WTC11 (cell line): ENCODE data around the gene TRIB2. TPM values are rescaled to one million over a fixed set of nuclear protein-coding genes. Genes with fewer than 3 reads are reported as not detected.

Experiments
- ATAC-seq: fragments of 200-7000 bp; cut with Tn5 transposase; 2 replicates; pipeline ENCODE4 v1.10.0; 2021; ENCODE audit warnings: mild to moderate bottlenecking, moderate library complexity
- CTCF ChIA-PET: fragments of 300-600 bp; sonication (Branson Sonifier 250); formaldehyde crosslinking; loops from one replicate; lab custom pipeline; 2021; ENCODE audit warnings: antibody characterized with exemption; lab: Charles Lee
- POLR2A ChIA-PET: fragments of 350-600 bp; sonication (Branson Sonifier 250); formaldehyde crosslinking; loops from one replicate; lab custom pipeline; 2021; ENCODE audit warnings: antibody characterized with exemption; lab: Charles Lee
- DNase-seq: peaks from one replicate; pipeline ENCODE4 v3.0.0; 2021; ENCODE audit warnings: low spot score
- H3K27ac Mint-ChIP-seq: 2 replicates; pipeline ENCODE4 v1.8.0; 2021; ENCODE audit warnings: mixed read lengths
- H3K27me3 Mint-ChIP-seq: 2 replicates; pipeline ENCODE4 v1.8.0; 2021; ENCODE audit warnings: low read depth, mild to moderate bottlenecking, moderate library complexity, mixed read lengths
- H3K36me3 Mint-ChIP-seq: 2 replicates; pipeline ENCODE4 v1.8.0; 2021; ENCODE audit warnings: mixed read lengths
- H3K4me1 Mint-ChIP-seq: 2 replicates; pipeline ENCODE4 v1.8.0; 2022; ENCODE audit warnings: mixed read lengths
- H3K4me3 Mint-ChIP-seq: 2 replicates; pipeline ENCODE4 v1.8.0; 2021; ENCODE audit warnings: mild to moderate bottlenecking, moderate library complexity, mixed read lengths
- H3K9me3 Mint-ChIP-seq: 2 replicates; pipeline ENCODE4 v1.8.0; 2021; ENCODE audit warnings: mixed read lengths
- GABPB1 ChIP-seq: sonication (generic); formaldehyde crosslinking; IDR thresholded peaks from 2 replicates; pipeline ENCODE4 v1.8.1; 2023; ENCODE audit warnings: mild to moderate bottlenecking, missing genetic modification reagents
- HMGA2 ChIP-seq: fragments of 250-450 bp; sonication (Bioruptor Pico); IDR thresholded peaks from 2 replicates; pipeline ENCODE4 v1.4.0; 2021; ENCODE audit warnings: mild to moderate bottlenecking, moderate library complexity
- JAZF1 ChIP-seq: fragments of 250-450 bp; sonication (Bioruptor Pico); IDR thresholded peaks from 2 replicates; pipeline ENCODE4 v1.9.0; 2021; ENCODE audit warnings: moderate library complexity, mild to moderate bottlenecking, inconsistent platforms
- JUN ChIP-seq: sonication (generic); formaldehyde crosslinking; IDR thresholded peaks from 2 replicates; pipeline ENCODE4 v1.8.0; 2023; ENCODE audit warnings: mild to moderate bottlenecking, missing genetic modification reagents
- NR3C1 ChIP-seq: sonication (generic); formaldehyde crosslinking; conservative IDR thresholded peaks from 2 replicates; pipeline ENCODE4 v1.8.1; 2023; ENCODE audit warnings: low read depth, mild to moderate bottlenecking, missing genetic modification reagents
- OVOL2 ChIP-seq: fragments of 250-450 bp; sonication (Bioruptor Pico); IDR thresholded peaks from 2 replicates; pipeline ENCODE4 v1.9.0; 2021; ENCODE audit warnings: mild to moderate bottlenecking, borderline replicate concordance
- RORB ChIP-seq: fragments of 250-450 bp; sonication (Bioruptor Pico); IDR thresholded peaks from 2 replicates; pipeline ENCODE4 v1.9.0; 2021; ENCODE audit warnings: mild to moderate bottlenecking
- SMAD4 ChIP-seq: sonication (generic); formaldehyde crosslinking; IDR thresholded peaks from 2 replicates; pipeline ENCODE4 v1.8.0; 2022; ENCODE audit warnings: mild to moderate bottlenecking, missing genetic modification reagents
- SP1 ChIP-seq: sonication (generic); formaldehyde crosslinking; conservative IDR thresholded peaks from 2 replicates; pipeline ENCODE4 v1.8.1; 2022; ENCODE audit warnings: missing genetic modification reagents
- TP53 ChIP-seq: sonication (generic); formaldehyde crosslinking; IDR thresholded peaks from 2 replicates; pipeline ENCODE4 v1.8.1; 2023; ENCODE audit warnings: mild to moderate bottlenecking, missing genetic modification reagents
- ZNF121 ChIP-seq: sonication (generic); formaldehyde crosslinking; IDR thresholded peaks from 2 replicates; pipeline ENCODE4 v1.8.0; 2023; ENCODE audit warnings: missing genetic modification reagents
- total RNA-seq: library from RNA; stranded (reverse); gene quantifications from 3 replicates; pipeline ENCODE4 v1.2.3, GENCODE V29; 2021
- TF ChIP-seq, protein P1 (sequence below): sonication (generic); formaldehyde crosslinking; IDR thresholded peaks from 2 replicates; pipeline ENCODE4 v1.8.0; 2022; ENCODE audit warnings: mild to moderate bottlenecking, missing genetic modification reagents
- TF ChIP-seq, protein P2 (sequence below): sonication (generic); formaldehyde crosslinking; IDR thresholded peaks from 2 replicates; pipeline ENCODE4 v1.8.0; 2022; ENCODE audit warnings: mild to moderate bottlenecking, missing genetic modification reagents
- TF ChIP-seq, protein P3 (sequence below): sonication (generic); formaldehyde crosslinking; conservative IDR thresholded peaks from 2 replicates; pipeline ENCODE4 v1.8.1; 2023; ENCODE audit warnings: mild to moderate bottlenecking, low read depth, missing genetic modification reagents, moderate library complexity
- TF ChIP-seq, protein P4 (sequence below): fragments of 250-450 bp; sonication (Bioruptor Pico); IDR thresholded peaks from 2 replicates; pipeline ENCODE4 v1.9.0; 2021; ENCODE audit warnings: mild to moderate bottlenecking, borderline replicate concordance
- TF ChIP-seq, protein P5 (sequence below): sonication (generic); formaldehyde crosslinking; IDR thresholded peaks from 2 replicates; pipeline ENCODE4 v1.8.0; 2023; ENCODE audit warnings: missing genetic modification reagents, mild to moderate bottlenecking, borderline replicate concordance
- TF ChIP-seq, protein P6 (sequence below): sonication (generic); formaldehyde crosslinking; IDR thresholded peaks from 2 replicates; pipeline ENCODE4 v1.8.1; 2022; ENCODE audit warnings: mild to moderate bottlenecking, moderate library complexity, missing genetic modification reagents
- TF ChIP-seq, protein P7 (sequence below): fragments of 250-450 bp; sonication (Bioruptor Pico); IDR thresholded peaks from 2 replicates; pipeline ENCODE4 v2.1.2; 2022; ENCODE audit warnings: mild to moderate bottlenecking, moderate library complexity

The TRIB2 gene
- total RNA-seq, 1 experiment from 2014 or later: 89.3 TPM

DNA sequence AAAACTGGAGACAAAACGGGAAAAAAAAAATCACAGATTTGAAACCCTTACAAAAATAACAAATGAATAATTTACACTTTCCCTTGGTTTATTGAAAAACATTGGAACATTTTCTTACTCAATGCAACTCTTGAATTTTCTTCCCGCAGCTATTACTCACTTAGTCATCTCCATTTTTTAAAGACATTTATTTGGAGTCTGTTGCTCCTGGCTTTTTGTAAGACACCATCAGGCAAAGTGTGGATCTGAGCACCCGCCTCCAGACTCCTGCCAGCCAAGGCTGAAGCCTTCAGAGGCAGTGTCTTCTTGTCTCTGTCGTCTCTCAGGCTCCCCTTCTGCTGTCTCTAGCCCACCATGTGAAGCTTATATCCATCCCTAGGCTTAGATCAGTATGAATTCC, 46.2 kb downstream of the TRIB2 start:
- POLR2A ChIA-PET: no interaction called here
- Mint-ChIP-seq H3K4me1 (peaks cover 22% of the 10 kb centered on the region), H3K27me3 (peaks cover 25% of the 10 kb centered on the region), H3K9me3 (peaks cover 13% of the 10 kb centered on the region), H3K36me3 (peaks cover 3% of the 10 kb centered on the region; the same call in 1 of the 2 replicates), H3K4me3 (no peak overlapping the region), H3K27ac (no peak overlapping the region)
- CTCF ChIA-PET: no interaction called here
- TF ChIP-seq, protein P1, sequence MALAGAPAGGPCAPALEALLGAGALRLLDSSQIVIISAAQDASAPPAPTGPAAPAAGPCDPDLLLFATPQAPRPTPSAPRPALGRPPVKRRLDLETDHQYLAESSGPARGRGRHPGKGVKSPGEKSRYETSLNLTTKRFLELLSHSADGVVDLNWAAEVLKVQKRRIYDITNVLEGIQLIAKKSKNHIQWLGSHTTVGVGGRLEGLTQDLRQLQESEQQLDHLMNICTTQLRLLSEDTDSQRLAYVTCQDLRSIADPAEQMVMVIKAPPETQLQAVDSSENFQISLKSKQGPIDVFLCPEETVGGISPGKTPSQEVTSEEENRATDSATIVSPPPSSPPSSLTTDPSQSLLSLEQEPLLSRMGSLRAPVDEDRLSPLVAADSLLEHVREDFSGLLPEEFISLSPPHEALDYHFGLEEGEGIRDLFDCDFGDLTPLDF (CRISPR knock-in tag): no peak
- no peak for TF ChIP-seq NR3C1 (CRISPR knock-in tag)
- TF ChIP-seq, protein P2, sequence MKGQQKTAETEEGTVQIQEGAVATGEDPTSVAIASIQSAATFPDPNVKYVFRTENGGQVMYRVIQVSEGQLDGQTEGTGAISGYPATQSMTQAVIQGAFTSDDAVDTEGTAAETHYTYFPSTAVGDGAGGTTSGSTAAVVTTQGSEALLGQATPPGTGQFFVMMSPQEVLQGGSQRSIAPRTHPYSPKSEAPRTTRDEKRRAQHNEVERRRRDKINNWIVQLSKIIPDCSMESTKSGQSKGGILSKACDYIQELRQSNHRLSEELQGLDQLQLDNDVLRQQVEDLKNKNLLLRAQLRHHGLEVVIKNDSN (CRISPR knock-in tag): no peak
- TF ChIP-seq, protein P3, sequence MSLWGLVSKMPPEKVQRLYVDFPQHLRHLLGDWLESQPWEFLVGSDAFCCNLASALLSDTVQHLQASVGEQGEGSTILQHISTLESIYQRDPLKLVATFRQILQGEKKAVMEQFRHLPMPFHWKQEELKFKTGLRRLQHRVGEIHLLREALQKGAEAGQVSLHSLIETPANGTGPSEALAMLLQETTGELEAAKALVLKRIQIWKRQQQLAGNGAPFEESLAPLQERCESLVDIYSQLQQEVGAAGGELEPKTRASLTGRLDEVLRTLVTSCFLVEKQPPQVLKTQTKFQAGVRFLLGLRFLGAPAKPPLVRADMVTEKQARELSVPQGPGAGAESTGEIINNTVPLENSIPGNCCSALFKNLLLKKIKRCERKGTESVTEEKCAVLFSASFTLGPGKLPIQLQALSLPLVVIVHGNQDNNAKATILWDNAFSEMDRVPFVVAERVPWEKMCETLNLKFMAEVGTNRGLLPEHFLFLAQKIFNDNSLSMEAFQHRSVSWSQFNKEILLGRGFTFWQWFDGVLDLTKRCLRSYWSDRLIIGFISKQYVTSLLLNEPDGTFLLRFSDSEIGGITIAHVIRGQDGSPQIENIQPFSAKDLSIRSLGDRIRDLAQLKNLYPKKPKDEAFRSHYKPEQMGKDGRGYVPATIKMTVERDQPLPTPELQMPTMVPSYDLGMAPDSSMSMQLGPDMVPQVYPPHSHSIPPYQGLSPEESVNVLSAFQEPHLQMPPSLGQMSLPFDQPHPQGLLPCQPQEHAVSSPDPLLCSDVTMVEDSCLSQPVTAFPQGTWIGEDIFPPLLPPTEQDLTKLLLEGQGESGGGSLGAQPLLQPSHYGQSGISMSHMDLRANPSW (CRISPR knock-in tag): no peak
- TF ChIP-seq ZNF121: no peak
- TF ChIP-seq, protein P4, sequence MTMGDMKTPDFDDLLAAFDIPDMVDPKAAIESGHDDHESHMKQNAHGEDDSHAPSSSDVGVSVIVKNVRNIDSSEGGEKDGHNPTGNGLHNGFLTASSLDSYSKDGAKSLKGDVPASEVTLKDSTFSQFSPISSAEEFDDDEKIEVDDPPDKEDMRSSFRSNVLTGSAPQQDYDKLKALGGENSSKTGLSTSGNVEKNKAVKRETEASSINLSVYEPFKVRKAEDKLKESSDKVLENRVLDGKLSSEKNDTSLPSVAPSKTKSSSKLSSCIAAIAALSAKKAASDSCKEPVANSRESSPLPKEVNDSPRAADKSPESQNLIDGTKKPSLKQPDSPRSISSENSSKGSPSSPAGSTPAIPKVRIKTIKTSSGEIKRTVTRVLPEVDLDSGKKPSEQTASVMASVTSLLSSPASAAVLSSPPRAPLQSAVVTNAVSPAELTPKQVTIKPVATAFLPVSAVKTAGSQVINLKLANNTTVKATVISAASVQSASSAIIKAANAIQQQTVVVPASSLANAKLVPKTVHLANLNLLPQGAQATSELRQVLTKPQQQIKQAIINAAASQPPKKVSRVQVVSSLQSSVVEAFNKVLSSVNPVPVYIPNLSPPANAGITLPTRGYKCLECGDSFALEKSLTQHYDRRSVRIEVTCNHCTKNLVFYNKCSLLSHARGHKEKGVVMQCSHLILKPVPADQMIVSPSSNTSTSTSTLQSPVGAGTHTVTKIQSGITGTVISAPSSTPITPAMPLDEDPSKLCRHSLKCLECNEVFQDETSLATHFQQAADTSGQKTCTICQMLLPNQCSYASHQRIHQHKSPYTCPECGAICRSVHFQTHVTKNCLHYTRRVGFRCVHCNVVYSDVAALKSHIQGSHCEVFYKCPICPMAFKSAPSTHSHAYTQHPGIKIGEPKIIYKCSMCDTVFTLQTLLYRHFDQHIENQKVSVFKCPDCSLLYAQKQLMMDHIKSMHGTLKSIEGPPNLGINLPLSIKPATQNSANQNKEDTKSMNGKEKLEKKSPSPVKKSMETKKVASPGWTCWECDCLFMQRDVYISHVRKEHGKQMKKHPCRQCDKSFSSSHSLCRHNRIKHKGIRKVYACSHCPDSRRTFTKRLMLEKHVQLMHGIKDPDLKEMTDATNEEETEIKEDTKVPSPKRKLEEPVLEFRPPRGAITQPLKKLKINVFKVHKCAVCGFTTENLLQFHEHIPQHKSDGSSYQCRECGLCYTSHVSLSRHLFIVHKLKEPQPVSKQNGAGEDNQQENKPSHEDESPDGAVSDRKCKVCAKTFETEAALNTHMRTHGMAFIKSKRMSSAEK (CRISPR knock-in tag): no peak
- TF ChIP-seq RORB (CRISPR knock-in tag): no peak
- no peak for TF ChIP-seq JAZF1 (CRISPR knock-in tag)
- TF ChIP-seq, protein P5, sequence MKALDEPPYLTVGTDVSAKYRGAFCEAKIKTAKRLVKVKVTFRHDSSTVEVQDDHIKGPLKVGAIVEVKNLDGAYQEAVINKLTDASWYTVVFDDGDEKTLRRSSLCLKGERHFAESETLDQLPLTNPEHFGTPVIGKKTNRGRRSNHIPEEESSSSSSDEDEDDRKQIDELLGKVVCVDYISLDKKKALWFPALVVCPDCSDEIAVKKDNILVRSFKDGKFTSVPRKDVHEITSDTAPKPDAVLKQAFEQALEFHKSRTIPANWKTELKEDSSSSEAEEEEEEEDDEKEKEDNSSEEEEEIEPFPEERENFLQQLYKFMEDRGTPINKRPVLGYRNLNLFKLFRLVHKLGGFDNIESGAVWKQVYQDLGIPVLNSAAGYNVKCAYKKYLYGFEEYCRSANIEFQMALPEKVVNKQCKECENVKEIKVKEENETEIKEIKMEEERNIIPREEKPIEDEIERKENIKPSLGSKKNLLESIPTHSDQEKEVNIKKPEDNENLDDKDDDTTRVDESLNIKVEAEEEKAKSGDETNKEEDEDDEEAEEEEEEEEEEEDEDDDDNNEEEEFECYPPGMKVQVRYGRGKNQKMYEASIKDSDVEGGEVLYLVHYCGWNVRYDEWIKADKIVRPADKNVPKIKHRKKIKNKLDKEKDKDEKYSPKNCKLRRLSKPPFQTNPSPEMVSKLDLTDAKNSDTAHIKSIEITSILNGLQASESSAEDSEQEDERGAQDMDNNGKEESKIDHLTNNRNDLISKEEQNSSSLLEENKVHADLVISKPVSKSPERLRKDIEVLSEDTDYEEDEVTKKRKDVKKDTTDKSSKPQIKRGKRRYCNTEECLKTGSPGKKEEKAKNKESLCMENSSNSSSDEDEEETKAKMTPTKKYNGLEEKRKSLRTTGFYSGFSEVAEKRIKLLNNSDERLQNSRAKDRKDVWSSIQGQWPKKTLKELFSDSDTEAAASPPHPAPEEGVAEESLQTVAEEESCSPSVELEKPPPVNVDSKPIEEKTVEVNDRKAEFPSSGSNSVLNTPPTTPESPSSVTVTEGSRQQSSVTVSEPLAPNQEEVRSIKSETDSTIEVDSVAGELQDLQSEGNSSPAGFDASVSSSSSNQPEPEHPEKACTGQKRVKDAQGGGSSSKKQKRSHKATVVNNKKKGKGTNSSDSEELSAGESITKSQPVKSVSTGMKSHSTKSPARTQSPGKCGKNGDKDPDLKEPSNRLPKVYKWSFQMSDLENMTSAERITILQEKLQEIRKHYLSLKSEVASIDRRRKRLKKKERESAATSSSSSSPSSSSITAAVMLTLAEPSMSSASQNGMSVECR (CRISPR knock-in tag): no peak
- TF ChIP-seq HMGA2: no peak
- no peak for TF ChIP-seq OVOL2 (CRISPR knock-in tag)
- TF ChIP-seq TP53: no peak
- ATAC-seq: no peak
- DNase-seq: no peak

DNA sequence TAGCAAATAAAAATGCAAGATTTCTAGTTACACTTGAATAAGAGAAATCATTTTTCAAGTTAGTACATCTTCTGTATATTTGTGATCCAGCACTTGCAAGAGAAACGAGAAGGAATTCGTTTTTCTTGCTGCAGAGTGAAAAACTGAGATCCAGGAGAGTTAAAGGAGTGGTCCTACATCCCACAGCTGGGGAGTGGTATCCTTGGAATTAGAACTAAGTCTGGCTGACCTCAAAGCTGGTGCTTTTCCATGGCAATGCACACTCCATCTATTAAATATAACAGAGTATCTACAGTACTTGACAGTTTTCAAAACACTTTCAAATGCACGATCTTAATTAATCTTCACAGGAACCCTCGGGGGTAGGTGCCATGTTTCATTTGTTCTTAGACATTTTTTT, 46.8 kb downstream of the TRIB2 start:
- Mint-ChIP-seq H3K4me3 (no peak overlapping the region), H3K36me3 (peaks cover 3% of the 10 kb centered on the region; the same call in 1 of the 2 replicates), H3K9me3 (peaks cover 13% of the 10 kb centered on the region), H3K27me3 (peaks cover 30% of the 10 kb centered on the region), H3K27ac (no peak overlapping the region), H3K4me1 (peaks cover 27% of the 10 kb centered on the region)
- no peak for ATAC-seq
- no peak for DNase-seq
- POLR2A ChIA-PET: no interaction called here
- CTCF ChIA-PET: no interaction called here
- no peak for TF ChIP-seq GABPB1
- no peak for TF ChIP-seq SMAD4 (CRISPR knock-in tag)
- no peak for TF ChIP-seq JUN (CRISPR knock-in tag)
- no peak for TF ChIP-seq OVOL2 (CRISPR knock-in tag)
- TF ChIP-seq, protein P6, sequence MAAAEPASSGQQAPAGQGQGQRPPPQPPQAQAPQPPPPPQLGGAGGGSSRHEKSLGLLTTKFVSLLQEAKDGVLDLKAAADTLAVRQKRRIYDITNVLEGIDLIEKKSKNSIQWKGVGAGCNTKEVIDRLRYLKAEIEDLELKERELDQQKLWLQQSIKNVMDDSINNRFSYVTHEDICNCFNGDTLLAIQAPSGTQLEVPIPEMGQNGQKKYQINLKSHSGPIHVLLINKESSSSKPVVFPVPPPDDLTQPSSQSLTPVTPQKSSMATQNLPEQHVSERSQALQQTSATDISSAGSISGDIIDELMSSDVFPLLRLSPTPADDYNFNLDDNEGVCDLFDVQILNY (CRISPR knock-in tag): no peak
- TF ChIP-seq SP1 (CRISPR knock-in tag): no peak
- TF ChIP-seq, protein P7, sequence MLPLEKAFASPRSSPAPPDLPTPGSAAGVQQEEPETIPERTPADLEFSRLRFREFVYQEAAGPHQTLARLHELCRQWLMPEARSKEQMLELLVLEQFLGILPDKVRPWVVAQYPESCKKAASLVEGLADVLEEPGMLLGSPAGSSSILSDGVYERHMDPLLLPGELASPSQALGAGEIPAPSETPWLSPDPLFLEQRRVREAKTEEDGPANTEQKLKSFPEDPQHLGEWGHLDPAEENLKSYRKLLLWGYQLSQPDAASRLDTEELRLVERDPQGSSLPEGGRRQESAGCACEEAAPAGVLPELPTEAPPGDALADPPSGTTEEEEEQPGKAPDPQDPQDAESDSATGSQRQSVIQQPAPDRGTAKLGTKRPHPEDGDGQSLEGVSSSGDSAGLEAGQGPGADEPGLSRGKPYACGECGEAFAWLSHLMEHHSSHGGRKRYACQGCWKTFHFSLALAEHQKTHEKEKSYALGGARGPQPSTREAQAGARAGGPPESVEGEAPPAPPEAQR (CRISPR knock-in tag): no peak
